ENCODE measurements around the gene FLYWCH2.

- no peak for TF ChIP-seq CTCF (conservative IDR thresholded peaks at IDR 0.05; ENCODE audit: low read length)
- TF ChIP-seq EZH2phosphoT487 (IDR thresholded peaks at IDR 0.05; ENCODE audit: borderline replicate concordance, low read depth, low read length), result no peak
Measured at GRCh38 chr16:2925951-2926649, 43.1 kb downstream of the FLYWCH2 start.

All from OCI-LY7 (cell line).